AG04449 (cell line): Measurements from ENCODE around the gene GABRB1.

Experiments used
- CTCF ChIA-PET: fragments of 350-600 bp; formaldehyde crosslinking; extraction: SDS; loops from one replicate; lab custom pipeline; 2021; ENCODE audit warnings: antibody characterized with exemption; lab: Yijun Ruan, JAX
- POLR2A ChIA-PET: fragments of 400-600, 350-600 bp; formaldehyde crosslinking; extraction: SDS; loops from one replicate; lab custom pipeline; 2020; ENCODE audit warnings: antibody characterized with exemption, inconsistent platforms; lab: Yijun Ruan, JAX
- DNase-seq: peaks from one replicate; pipeline ENCODE4 v3.0.0-alpha.2; 2010; ENCODE audit warnings: low read depth, low spot score
- H3K4me3 ChIP-seq: 2 replicates; pipeline ENCODE4 v1.5.1; 2011; ENCODE audit warnings: low read depth, mild to moderate bottlenecking, control low read depth, low read length
- CTCF ChIP-seq: IDR thresholded peaks from one replicate; pipeline ENCODE4 v1.5.1; 2011; ENCODE audit warnings: mild to moderate bottlenecking, moderate library complexity, low read length, control low read depth, inconsistent platforms; ENCODE audit not compliant: insufficient read depth; ENCODE audit errors: missing control alignments

Gene GABRB1

GRCh38 chr4:47053485-47053884 is 22.1 kb downstream of the GABRB1 start:
- H3K4me3 ChIP-seq: no peak overlapping the region
- no peak for DNase-seq
- no peak for TF ChIP-seq CTCF
- ChIA-PET POLR2A (no interaction called here), CTCF (no interaction called here)

DNA sequence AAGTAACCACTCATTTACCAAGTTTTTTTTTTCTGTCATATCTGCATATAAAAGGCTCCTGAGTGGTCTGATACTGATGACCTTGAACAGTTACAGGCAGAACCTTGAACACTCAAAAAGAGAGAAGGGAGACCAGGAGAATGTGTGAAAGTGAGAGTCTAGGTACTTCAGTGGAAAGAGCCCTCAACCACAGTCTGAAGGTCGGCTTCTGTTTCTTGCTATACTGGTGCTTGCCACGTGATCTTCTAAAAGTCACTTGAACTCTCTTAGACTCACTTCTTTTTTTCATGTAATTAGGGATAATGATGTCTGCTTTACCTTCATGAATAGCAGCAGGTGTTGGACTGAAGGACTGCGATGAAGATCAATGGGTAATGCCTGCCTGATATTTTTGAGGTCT is 22.8 kb downstream of the GABRB1 start:
- no peak for TF ChIP-seq CTCF
- H3K4me3 ChIP-seq: no peak overlapping the region
- ChIA-PET POLR2A (no interaction called here), CTCF (no interaction called here)
- DNase-seq: no peak

GRCh38 chr4:47057991-47058390 is 26.6 kb downstream of the GABRB1 start:
- CTCF ChIA-PET: interaction anchor here (1.3 kb wide), 1 partner anchor 65 kb away, joined by 4 read pairs; no protein-coding TSS in a partner anchor

DNA sequence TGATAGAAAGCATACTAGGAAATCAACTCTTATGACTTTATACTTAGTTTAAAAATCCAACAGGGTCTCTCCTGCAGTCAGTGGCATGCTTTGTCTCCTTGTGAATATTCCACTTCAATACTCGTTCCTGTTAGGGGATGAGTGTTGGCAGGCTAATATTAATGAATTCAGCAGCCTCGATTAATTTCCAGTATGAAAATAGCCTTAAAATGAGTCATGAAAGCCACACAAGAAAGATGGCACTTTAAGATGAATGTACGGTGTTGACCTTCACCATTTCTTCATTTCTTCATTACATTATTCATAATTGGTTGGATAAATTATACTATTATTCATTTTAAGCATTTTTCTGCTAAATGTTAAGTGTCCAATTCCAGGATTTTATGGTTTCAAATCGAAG is 29.2 kb downstream of the GABRB1 start:
- CTCF ChIA-PET: no interaction called here
- no peak for TF ChIP-seq CTCF
- POLR2A ChIA-PET: no interaction called here
- H3K4me3 ChIP-seq: no peak overlapping the region
- DNase-seq: no peak

More at GRCh38 chr4:47057991-47058390, 26.6 kb downstream of the GABRB1 start:
- DNase-seq: no peak
- POLR2A ChIA-PET: no interaction called here
- H3K4me3 ChIP-seq: no peak overlapping the region
- no peak for TF ChIP-seq CTCF

GRCh38 chr4:47061435-47061834 is 30.1 kb downstream of the GABRB1 start:
- ChIA-PET CTCF (interaction anchor here (0.8 to 1.0 kb wide), 4 partner anchors 28 to 306 kb away, joined by 3 to 5 read pairs (median 4); no protein-coding TSS in a partner anchor), POLR2A (no interaction called here)
- no peak overlapping the region for H3K4me3 ChIP-seq
- TF ChIP-seq CTCF: no peak
- DNase-seq: peak; percentile 17

DNA sequence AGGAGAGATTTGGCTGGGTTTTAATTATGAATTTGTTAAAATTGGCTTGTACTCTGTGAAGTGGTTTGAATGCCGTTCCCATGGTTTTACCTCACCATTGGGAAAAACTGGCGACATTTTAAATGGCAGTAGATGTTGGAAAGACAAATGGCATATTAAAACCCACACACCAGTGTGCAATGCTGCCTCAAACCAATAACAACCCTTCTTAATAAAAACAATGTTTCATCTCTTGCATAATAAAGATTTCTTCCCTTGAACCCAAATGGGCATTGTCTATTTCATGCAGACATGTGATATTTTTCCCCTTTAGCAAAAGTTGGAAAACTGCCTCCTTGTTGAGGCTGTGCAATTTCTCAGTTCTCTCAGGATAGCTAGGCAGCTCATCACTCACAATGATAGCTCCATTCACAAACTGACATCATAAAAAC is 33.7 kb downstream of the GABRB1 start:
- H3K4me3 ChIP-seq: no peak overlapping the region
- CTCF ChIA-PET: no interaction called here
- POLR2A ChIA-PET: no interaction called here
- DNase-seq: no peak
- TF ChIP-seq CTCF: no peak
